Measurements from ENCODE around the gene GPX3. TPM values are rescaled to one million over a fixed set of nuclear protein-coding genes. Genes with fewer than 3 reads are reported as not detected.

Gene GPX3
- total and polyA plus RNA-seq, 2 of the 13 experiments (the other 11 are each of a cell fraction or from before 2014, with no cell fraction given): 33.8 to 1,892 TPM

DNA sequence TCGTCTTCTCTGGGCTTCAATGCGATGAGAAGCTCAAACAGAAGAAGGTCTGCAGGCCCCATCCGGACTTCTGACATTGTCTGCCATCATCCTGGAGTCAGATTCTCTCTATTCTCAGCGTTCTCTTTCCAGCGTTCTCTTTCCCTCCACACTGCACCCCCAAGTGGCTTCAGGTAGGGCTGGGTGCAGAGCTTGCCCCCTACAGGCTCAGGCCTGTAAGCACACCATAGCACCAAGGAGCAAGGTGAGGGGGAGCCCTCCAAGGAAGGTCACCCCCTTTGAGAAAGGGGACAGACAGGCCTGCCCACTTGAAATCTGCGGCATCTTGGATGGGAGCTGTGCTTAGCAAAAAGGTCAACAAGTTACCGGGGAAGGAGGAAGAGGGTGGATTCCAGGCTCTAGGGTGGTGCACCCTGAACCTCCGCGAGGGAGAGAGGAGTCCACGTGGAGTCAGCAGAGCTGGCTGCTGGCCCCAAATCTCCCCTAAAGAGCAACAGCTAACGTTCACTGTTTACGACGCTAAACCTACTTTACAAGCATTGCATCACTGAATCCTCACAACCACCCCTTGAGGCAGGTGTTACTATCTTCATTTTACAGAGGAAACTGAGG is 27.5 kb downstream of the GPX3 start:
- H3K27me3 ChIP-seq (ENCODE audit: control insufficient read depth in 1 of 2, insufficient read depth in 2 of 2, low read length in 2 of 2): no peaks in the 10 kb centered on the region
- peaks cover 3% of the 10 kb centered on the region; the same call in 1 of the 2 replicates for H4K20me1 ChIP-seq (ENCODE audit: insufficient read depth, low read length)
- H3K79me2 ChIP-seq (ENCODE audit: insufficient read depth, low read length): no peaks in the 10 kb centered on the region
- no peak for FAIRE-seq
- H3K4me1 ChIP-seq (ENCODE audit: insufficient read depth, low read length): no peaks in the 10 kb centered on the region
- H3K27ac ChIP-seq (ENCODE audit: extremely low read length, insufficient read depth, low read length): no peak overlapping the region
- POLR2A ChIA-PET: interaction anchor here (0.7 kb wide), 1 partner anchor 27 kb away, joined by 3 read pairs; no protein-coding TSS in a partner anchor
- peaks cover 41 to 78% of the 10 kb centered on the region in 2 experiments for H3K36me3 ChIP-seq (replicated peaks in 1 of 2; ENCODE audit: control insufficient read depth in 1 of 2, insufficient read depth in 2 of 2, low read length in 2 of 2)
- no peak overlapping the region for H2AFZ ChIP-seq (ENCODE audit: low read length)
- in situ Hi-C loops (cut with HindIII; ENCODE audit: extremely low pct_ligation_motif_present, low pct_unique_long_range_greater_than_20kb): loop anchor here (5.0 to 10.0 kb wide), 2 partner anchors 41 to 197 kb away; no protein-coding TSS in a partner anchor
- BruUV-seq (replicated peaks): no TSS peak
- DNase-seq (ENCODE audit: low spot score): peak; percentile 30
- no peak overlapping the region for H3K4me3 ChIP-seq (replicated peaks in 1 of 3; ENCODE audit: insufficient read depth in 1 of 3, low read depth in 2 of 3, low read length in 3 of 3)
- H3K9me3 ChIP-seq (ENCODE audit: low read length): no peaks in the 10 kb centered on the region
- H3K4me2 ChIP-seq (ENCODE audit: low read depth, low read length): no peak overlapping the region
- 85% methylated on average over 13 of the region's 13 CpGs for WGBS (ENCODE audit: low lambda C conversion rate)
- no peak overlapping the region for H3K9ac ChIP-seq (ENCODE audit: insufficient read depth, low read depth, low read length)
- intact Hi-C loops (cut with micrococcal nuclease; ENCODE audit: unreplicated experiment): loop anchor here (1.0 kb wide), 1 partner anchor 46 kb away; no protein-coding TSS in a partner anchor
- ATAC-seq: peak; percentile 88
- CTCF ChIA-PET (ENCODE audit: low intra/inter-chr PET ratio, low total read pairs): interaction anchor here (0.7 to 3.3 kb wide), 4 partner anchors 46 to 246 kb away, joined by 3 to 27 read pairs (median 8); no protein-coding TSS in a partner anchor
- TF ChIP-seq ZNF263 (CRISPR knock-in tag; IDR thresholded peaks at IDR 0.05) (no peak), RAD51 (IDR thresholded peaks at IDR 0.05; ENCODE audit: borderline replicate concordance) (no peak), ZNF382 (CRISPR knock-in tag; IDR thresholded peaks at IDR 0.05; ENCODE audit: borderline replicate concordance) (no peak), ZNF773 (CRISPR knock-in tag; IDR thresholded peaks at IDR 0.05; ENCODE audit: borderline replicate concordance) (no peak), ZNF460 (CRISPR knock-in tag; IDR thresholded peaks at IDR 0.05; ENCODE audit: borderline replicate concordance) (no peak), ZNF839 (CRISPR knock-in tag; IDR thresholded peaks at IDR 0.05; ENCODE audit: borderline replicate concordance) (no peak), MAFG (CRISPR knock-in tag; IDR thresholded peaks at IDR 0.05) (no peak), ZNF615 (CRISPR knock-in tag; IDR thresholded peaks at IDR 0.05; ENCODE audit: borderline replicate concordance) (no peak)
- TF ChIP-seq, protein P1, sequence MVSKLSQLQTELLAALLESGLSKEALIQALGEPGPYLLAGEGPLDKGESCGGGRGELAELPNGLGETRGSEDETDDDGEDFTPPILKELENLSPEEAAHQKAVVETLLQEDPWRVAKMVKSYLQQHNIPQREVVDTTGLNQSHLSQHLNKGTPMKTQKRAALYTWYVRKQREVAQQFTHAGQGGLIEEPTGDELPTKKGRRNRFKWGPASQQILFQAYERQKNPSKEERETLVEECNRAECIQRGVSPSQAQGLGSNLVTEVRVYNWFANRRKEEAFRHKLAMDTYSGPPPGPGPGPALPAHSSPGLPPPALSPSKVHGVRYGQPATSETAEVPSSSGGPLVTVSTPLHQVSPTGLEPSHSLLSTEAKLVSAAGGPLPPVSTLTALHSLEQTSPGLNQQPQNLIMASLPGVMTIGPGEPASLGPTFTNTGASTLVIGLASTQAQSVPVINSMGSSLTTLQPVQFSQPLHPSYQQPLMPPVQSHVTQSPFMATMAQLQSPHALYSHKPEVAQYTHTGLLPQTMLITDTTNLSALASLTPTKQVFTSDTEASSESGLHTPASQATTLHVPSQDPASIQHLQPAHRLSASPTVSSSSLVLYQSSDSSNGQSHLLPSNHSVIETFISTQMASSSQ (IDR thresholded peaks at IDR 0.05; ENCODE audit: low read depth): no peak
- TF ChIP-seq, protein P1 (CRISPR knock-in tag; IDR thresholded peaks at IDR 0.05; ENCODE audit: borderline replicate concordance): no peak
- TF ChIP-seq, protein P2, sequence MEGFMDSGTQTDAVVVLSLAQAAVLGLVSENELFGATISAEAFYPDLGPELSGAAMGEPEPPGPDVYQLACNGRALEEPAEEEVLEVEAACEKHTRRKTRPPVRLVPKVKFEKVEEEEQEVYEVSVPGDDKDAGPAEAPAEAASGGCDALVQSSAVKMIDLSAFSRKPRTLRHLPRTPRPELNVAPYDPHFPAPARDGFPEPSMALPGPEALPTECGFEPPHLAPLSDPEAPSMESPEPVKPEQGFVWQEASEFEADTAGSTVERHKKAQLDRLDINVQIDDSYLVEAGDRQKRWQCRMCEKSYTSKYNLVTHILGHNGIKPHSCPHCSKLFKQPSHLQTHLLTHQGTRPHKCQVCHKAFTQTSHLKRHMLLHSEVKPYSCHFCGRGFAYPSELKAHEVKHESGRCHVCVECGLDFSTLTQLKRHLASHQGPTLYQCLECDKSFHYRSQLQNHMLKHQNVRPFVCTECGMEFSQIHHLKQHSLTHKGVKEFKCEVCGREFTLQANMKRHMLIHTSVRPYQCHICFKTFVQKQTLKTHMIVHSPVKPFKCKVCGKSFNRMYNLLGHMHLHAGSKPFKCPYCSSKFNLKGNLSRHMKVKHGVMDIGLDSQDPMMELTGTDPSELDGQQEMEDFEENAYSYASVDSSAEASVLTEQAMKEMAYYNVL (CRISPR knock-in tag; IDR thresholded peaks at IDR 0.05; ENCODE audit: borderline replicate concordance): no peak
- TF ChIP-seq, protein P3, sequence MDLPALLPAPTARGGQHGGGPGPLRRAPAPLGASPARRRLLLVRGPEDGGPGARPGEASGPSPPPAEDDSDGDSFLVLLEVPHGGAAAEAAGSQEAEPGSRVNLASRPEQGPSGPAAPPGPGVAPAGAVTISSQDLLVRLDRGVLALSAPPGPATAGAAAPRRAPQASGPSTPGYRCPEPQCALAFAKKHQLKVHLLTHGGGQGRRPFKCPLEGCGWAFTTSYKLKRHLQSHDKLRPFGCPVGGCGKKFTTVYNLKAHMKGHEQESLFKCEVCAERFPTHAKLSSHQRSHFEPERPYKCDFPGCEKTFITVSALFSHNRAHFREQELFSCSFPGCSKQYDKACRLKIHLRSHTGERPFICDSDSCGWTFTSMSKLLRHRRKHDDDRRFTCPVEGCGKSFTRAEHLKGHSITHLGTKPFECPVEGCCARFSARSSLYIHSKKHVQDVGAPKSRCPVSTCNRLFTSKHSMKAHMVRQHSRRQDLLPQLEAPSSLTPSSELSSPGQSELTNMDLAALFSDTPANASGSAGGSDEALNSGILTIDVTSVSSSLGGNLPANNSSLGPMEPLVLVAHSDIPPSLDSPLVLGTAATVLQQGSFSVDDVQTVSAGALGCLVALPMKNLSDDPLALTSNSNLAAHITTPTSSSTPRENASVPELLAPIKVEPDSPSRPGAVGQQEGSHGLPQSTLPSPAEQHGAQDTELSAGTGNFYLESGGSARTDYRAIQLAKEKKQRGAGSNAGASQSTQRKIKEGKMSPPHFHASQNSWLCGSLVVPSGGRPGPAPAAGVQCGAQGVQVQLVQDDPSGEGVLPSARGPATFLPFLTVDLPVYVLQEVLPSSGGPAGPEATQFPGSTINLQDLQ (CRISPR knock-in tag; IDR thresholded peaks at IDR 0.05): no peak
- TF ChIP-seq, protein P4, sequence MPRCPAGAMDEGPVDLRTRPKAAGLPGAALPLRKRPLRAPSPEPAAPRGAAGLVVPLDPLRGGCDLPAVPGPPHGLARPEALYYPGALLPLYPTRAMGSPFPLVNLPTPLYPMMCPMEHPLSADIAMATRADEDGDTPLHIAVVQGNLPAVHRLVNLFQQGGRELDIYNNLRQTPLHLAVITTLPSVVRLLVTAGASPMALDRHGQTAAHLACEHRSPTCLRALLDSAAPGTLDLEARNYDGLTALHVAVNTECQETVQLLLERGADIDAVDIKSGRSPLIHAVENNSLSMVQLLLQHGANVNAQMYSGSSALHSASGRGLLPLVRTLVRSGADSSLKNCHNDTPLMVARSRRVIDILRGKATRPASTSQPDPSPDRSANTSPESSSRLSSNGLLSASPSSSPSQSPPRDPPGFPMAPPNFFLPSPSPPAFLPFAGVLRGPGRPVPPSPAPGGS (CRISPR knock-in tag; IDR thresholded peaks at IDR 0.05): no peak
